ENCODE data around the gene RWDD1. TPM values are rescaled to one million over a fixed set of nuclear protein-coding genes. Genes with fewer than 3 reads are reported as not detected.

Gene RWDD1
- total and polyA plus RNA-seq, 2 of the 13 experiments (the other 11 are each of a cell fraction or from before 2014, with no cell fraction given) = 27.4 to 67.1 TPM

- peak; percentile 63; the same call in 1 of the 2 replicates for TF ChIP-seq ZFP41 (CRISPR knock-in tag; IDR thresholded peaks at IDR 0.05; ENCODE audit: borderline replicate concordance)
- TF ChIP-seq SMC3 (IDR thresholded peaks at IDR 0.05; ENCODE audit: low read length) = no peak
- TF ChIP-seq ZNF503 (CRISPR knock-in tag; IDR thresholded peaks at IDR 0.05) = peak; percentile 82
- TF ChIP-seq ZNF33A (CRISPR knock-in tag; IDR thresholded peaks at IDR 0.05; ENCODE audit: borderline replicate concordance) = peak; percentile 51; the same call in 1 of the 2 replicates
- peak; percentile 57 for TF ChIP-seq AGO1 (IDR thresholded peaks at IDR 0.05; ENCODE audit: low read depth, low read length, poor library complexity, severe bottlenecking)
- TF ChIP-seq CENPBD1 (CRISPR knock-in tag; IDR thresholded peaks at IDR 0.05; ENCODE audit: borderline replicate concordance, low read depth) = 0 out of 2 replicates have a peak, but pooled peaks have one; percentile 7
- TF ChIP-seq CEBPG (CRISPR knock-in tag; IDR thresholded peaks at IDR 0.05) = peak; percentile 87
- peak; percentile 77; the same call in 1 of the 2 replicates for TF ChIP-seq ZKSCAN8 (CRISPR knock-in tag; IDR thresholded peaks at IDR 0.05; ENCODE audit: borderline replicate concordance)
- no peak for TF ChIP-seq RFX3 (CRISPR knock-in tag; IDR thresholded peaks at IDR 0.05)
- TF ChIP-seq ZNF776 (CRISPR knock-in tag; IDR thresholded peaks at IDR 0.05) = peak; percentile 97
- TF ChIP-seq MED8 (CRISPR knock-in tag; IDR thresholded peaks at IDR 0.05; ENCODE audit: insufficient replicate concordance) = peak; percentile 40
- peak; percentile 96 for TF ChIP-seq KLF6 (CRISPR knock-in tag; IDR thresholded peaks at IDR 0.05)
- TF ChIP-seq ZNF644 (CRISPR knock-in tag; IDR thresholded peaks at IDR 0.05; ENCODE audit: low read depth) = no peak; the same call in 1 of the 2 replicates
- TF ChIP-seq ZNF703 (CRISPR knock-in tag; IDR thresholded peaks at IDR 0.05; ENCODE audit: borderline replicate concordance) = peak; percentile 92; the same call in 1 of the 2 replicates
- peak; percentile 99 for TF ChIP-seq SALL2 (CRISPR knock-in tag; IDR thresholded peaks at IDR 0.05)
- TF ChIP-seq ZNF639 (CRISPR knock-in tag; conservative IDR thresholded peaks at IDR 0.05) = peak; percentile 95
- TF ChIP-seq MYNN (CRISPR knock-in tag; IDR thresholded peaks at IDR 0.05; ENCODE audit: low read depth) = 0 out of 2 replicates have a peak, but pooled peaks have one; percentile 43
- TF ChIP-seq ZNF609 (CRISPR knock-in tag; IDR thresholded peaks at IDR 0.05; ENCODE audit: borderline replicate concordance) = peak; percentile 75
- peak; percentile 80; the same call in 1 of the 2 replicates for TF ChIP-seq ZNF543 (CRISPR knock-in tag; IDR thresholded peaks at IDR 0.05)
- no peak for TF ChIP-seq ZNF577 (CRISPR knock-in tag; IDR thresholded peaks at IDR 0.05; ENCODE audit: borderline replicate concordance, low read depth)
Observed at GRCh38 chr6:116570856-116571682, at the start of gene RWDD1 (continued).

Data from HepG2 (cell line).